Adrenal gland (tissue), 12 donors: ENCODE results near the gene ATP6V1C2. TPM values are rescaled to one million over a fixed set of nuclear protein-coding genes. Genes with fewer than 3 reads are reported as not detected.

Experiments used
- DNase-seq, 7 donors: peaks; one replicate each; pipeline ENCODE4 v3.0.0-alpha.2; 2019 to 2020
- H3K27ac ChIP-seq, 5 donors: fragments of 200-600 bp; sonication (generic) in 4 of 5; 1 replicate in 3 of 5; 2 replicates in 2 of 5; pipeline versions ENCODE4 v1.5.1 to v1.8.0; 2016 to 2020; ENCODE audit warnings: mild to moderate bottlenecking in 1 of 5
- H3K27me3 ChIP-seq: fragments of 200-600 bp; 2 replicates; pipeline ENCODE4 v1.8.0; 2021
- H3K36me3 ChIP-seq, 2 donors: fragments of 200-600 bp; replicated peaks in 1 of 2; 1 replicate in 1 of 2; 2 replicates in 1 of 2; pipeline versions ENCODE4 v1.5.1 to v1.8.0; 2018 to 2022
- H3K4me1 ChIP-seq, 2 donors: fragments of 200-600 bp; replicated peaks in 1 of 2; 1 replicate in 1 of 2; 2 replicates in 1 of 2; pipeline versions ENCODE4 v1.5.1 to v1.8.0; 2018 to 2021
- H3K4me3 ChIP-seq, 4 donors: fragments of 200-600 bp; sonication (generic) in 3 of 4; one replicate each; pipeline ENCODE4 v1.5.1; 2016 to 2018
- H3K9me3 ChIP-seq, 3 donors: fragments of 200-600 bp; sonication (generic) in 1 of 3; replicated peaks in 1 of 3; 1 replicate in 2 of 3; 2 replicates in 1 of 3; pipeline versions ENCODE4 v1.5.1 to v1.8.0; 2016 to 2021
- CTCF ChIP-seq, 6 experiments: fragments of 450-650 bp in 4 of 6; fragments of 200-600 bp in 2 of 6; sonication (generic) in 1 of 6; IDR thresholded peaks; 1 replicate in 5 of 6; 2 replicates in 1 of 6; pipeline versions ENCODE4 v1.5.1 to v1.8.0; 2016 to 2021; ENCODE audit warnings: antibody characterized with exemption in 6 of 6, mild to moderate bottlenecking in 2 of 6, moderate library complexity in 1 of 6
- POLR2A ChIP-seq, 2 donors: fragments of 450-650 bp; IDR thresholded peaks; one replicate each; pipeline ENCODE4 v1.6.1; 2017; ENCODE audit warnings: antibody characterized with exemption in 2 of 2, mild to moderate bottlenecking in 2 of 2, moderate library complexity in 1 of 2
- whole genome bisulfite sequencing, 4 donors: extraction: QIAGEN DNeasy Blood & Tissue Kit in 2 of 4; methylation state at CpG; one replicate each; pipeline versions ENCODE4 v1.1.5 to v1.1.7; 2013 to 2017; 5-methylcytosine and 5-hydroxymethylcytosine counted together
- intact Hi-C, 2 donors: fragments of 100-400 bp; cut with DNase I; formaldehyde crosslinking; loops; one replicate each; pipeline versions ENCODE4 v1.14.1 to v1.15.0; 2022 to 2023
- polyA plus RNA-seq, 3 donors: library from polyadenylated mRNA; stranded (reverse); fragments of 200-250 nt in 2 of 3; fragments of 350-450 nt in 1 of 3; fragmentation: Illumina TruSeq in 1 of 3; extraction: RNeasy Lipid Tissue Mini Kit (QIAGEN cat#74804) in 1 of 3; gene quantifications; one replicate each; pipeline ENCODE4 v1.2.3, GENCODE V29; 2013 to 2014
- total RNA-seq, 9 donors: library from RNA; depleted of rRNA in 4 of 9; stranded (reverse); fragments of >200 nt in 4 of 9; fragments of 120-200 nt in 1 of 9; fragmentation: NEBNext Ultra II Directional in 1 of 9; extraction: Animal tissue kit (Norgen Biotek cat#: 25700) in 1 of 9; gene quantifications; one replicate each; pipeline versions ENCODE4 v1.1.0 to v1.2.4, GENCODE V29; 2013 to 2023
- donor health status: healthy with polysubstance abuse.
- donor health status: Bipolar disorder and iron deficiency.
- donor health status: DM: yes; HTN: yes; CAD: no.
- donor health status: DM: no; HTN: no; CAD: no.
- donor health status: DM: no; HTN: no; CAD: no.
- donor health status: DM: yes; HTN: yes; CAD: no.

The ATP6V1C2 gene
- total and polyA plus RNA-seq, 12 donors: 0.14 to 7.7 (median 0.94) TPM; not detected in 1

- 86 to 93% (median 89%) methylated on average over 18 to 26 of the region's 26 CpGs for WGBS, 4 donors
- intact Hi-C loops: no loop called here
- no peak overlapping the region for H3K4me3 ChIP-seq
- H3K4me1 ChIP-seq: peaks cover 5 to 11% of the 10 kb centered on the region in 2 donors
- H3K27me3 ChIP-seq: no peaks in the 10 kb centered on the region
- DNase-seq: peak in 1 of 7 donors; percentile 28
- no peak for TF ChIP-seq POLR2A (IDR thresholded peaks at IDR 0.05)
- no peak for TF ChIP-seq CTCF (IDR thresholded peaks at IDR 0.05)
- no peak overlapping the region for H3K27ac ChIP-seq
- peaks cover 0 to 38% of the 10 kb centered on the region in 2 donors for H3K36me3 ChIP-seq
- no peaks in the 10 kb centered on the region for H3K9me3 ChIP-seq
Measured at GRCh38 chr2:10777111-10777841, 55.8 kb downstream of the ATP6V1C2 start.

DNA sequence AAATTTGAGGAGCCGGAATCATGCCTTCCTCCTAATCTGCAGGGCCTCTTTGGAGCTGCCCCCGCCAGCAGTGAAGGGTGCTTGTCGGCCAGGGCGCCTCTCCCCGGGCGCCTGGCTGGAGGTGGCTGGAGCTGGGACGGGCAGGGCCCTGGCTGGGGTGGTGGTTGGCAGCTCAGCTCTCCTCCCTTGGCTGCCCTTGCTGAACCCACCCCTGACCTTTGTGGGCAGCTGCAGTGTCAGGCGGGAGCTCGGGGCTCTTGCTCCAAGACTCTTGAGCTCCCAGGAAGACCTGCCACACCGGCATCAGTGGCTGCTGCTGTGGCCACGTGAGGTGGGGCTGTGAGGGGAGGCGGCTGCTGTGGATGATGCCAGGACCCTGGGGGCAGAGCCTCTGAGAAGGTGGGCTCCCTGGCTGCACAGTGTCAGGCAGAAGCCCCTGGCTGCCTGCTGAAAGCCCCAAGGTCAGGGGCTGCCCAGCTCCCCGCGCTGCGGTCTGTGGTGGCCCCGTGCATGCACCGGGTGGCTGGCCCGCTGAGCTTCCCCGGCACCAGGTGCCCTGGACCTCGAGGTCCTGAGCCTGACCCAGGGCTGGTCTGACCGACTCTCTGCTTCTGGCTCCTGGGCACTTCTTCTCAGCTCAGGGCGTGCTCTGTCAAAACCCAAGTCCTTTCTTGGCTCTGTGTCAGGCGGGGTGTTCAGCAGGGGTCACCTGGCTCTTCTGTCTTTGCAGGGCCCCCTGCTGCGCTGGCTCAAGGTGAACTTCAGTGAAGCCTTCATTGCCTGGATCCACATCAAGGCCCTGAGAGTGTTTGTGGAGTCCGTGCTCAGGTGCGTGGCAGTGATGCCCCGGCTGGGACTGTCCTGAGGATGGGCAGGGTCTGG lies 56.7 kb downstream of the ATP6V1C2 start:
- Histone ChIP-seq H3K9me3 (no peaks in the 10 kb centered on the region), H3K36me3 (peaks cover 0 to 46% of the 10 kb centered on the region in 2 donors), H3K27me3 (no peaks in the 10 kb centered on the region), H3K4me3 (no peak overlapping the region), H3K27ac (no peak overlapping the region), H3K4me1 (peaks cover 7 to 11% of the 10 kb centered on the region in 2 donors)
- TF ChIP-seq POLR2A (IDR thresholded peaks at IDR 0.05): no peak
- no peak for TF ChIP-seq CTCF (IDR thresholded peaks at IDR 0.05)
- intact Hi-C loops: no loop called here
- 83 to 100% (median 89%) methylated on average over 5 to 27 of the region's 27 CpGs for WGBS, 4 donors
- DNase-seq: no peak

DNA sequence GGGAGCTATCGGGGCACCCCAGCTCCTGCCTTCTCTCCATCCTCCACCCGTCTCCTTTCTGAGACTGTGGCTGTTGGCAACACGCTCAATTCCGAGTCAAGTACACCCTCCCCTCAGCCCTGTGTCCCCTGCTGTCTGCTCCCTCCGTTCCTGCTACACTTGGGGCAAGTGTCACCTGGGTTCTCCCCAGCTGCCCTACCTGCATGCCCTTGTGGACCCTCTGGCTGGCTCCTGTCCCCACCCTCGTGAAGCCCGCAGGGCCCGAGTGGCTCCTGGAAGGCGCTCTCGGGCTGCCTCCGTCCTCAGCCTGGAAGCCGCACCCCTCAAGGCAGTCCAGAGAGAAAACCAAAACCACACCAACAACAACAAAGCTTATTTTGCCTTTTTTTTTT lies 57.3 kb downstream of the ATP6V1C2 start:
- peak in 1 of 7 donors; percentile 13 for DNase-seq

More for the DNA sequence above, 57.3 kb downstream of the ATP6V1C2 start:
- intact Hi-C loops: no loop called here
- Histone ChIP-seq H3K36me3 (peaks cover 0 to 52% of the 10 kb centered on the region in 2 donors), H3K9me3 (no peaks in the 10 kb centered on the region), H3K27me3 (no peaks in the 10 kb centered on the region), H3K4me3 (no peak overlapping the region), H3K4me1 (peaks cover 10 to 11% of the 10 kb centered on the region in 2 donors), H3K27ac (no peak overlapping the region)
- TF ChIP-seq CTCF (IDR thresholded peaks at IDR 0.05) (no peak), POLR2A (IDR thresholded peaks at IDR 0.05) (no peak)
- 93 to 96% (median 94%) methylated on average over 12 of the region's 12 CpGs for WGBS, 4 donors
